Heart left ventricle (tissue), 16 donors: ENCODE data around the gene ESPN. TPM values are rescaled to one million over a fixed set of nuclear protein-coding genes. Genes with fewer than 3 reads are reported as not detected.

ENCODE experiments used
- ATAC-seq, 4 donors: fragments of 200-7000 bp; cut with Tn5 transposase; one replicate each; pipeline ENCODE4 v1.9.1; 2020 to 2022; ENCODE audit warnings: moderate library complexity in 4 of 4, mild to moderate bottlenecking in 3 of 4, moderate number of reproducible peaks in 1 of 4
- DNase-seq, 5 donors: peaks; one replicate each; pipeline ENCODE4 v3.0.0-alpha.2; 2020
- H3K27ac ChIP-seq, 12 donors: fragments of 200-600 bp; sonication (generic) in 4 of 12; one replicate each; pipeline versions ENCODE4 v1.5.0 to v1.8.0; 2016 to 2022; ENCODE audit warnings: mild to moderate bottlenecking in 2 of 12
- H3K27me3 ChIP-seq, 9 donors: fragments of 200-600 bp; sonication (generic) in 2 of 9; one replicate each; pipeline versions ENCODE4 v1.5.1 to v1.8.0; 2016 to 2022; ENCODE audit warnings: mild to moderate bottlenecking in 3 of 9
- H3K36me3 ChIP-seq, 9 donors: fragments of 200-600 bp; sonication (generic) in 2 of 9; one replicate each; pipeline versions ENCODE4 v1.5.0 to v1.8.0; 2018 to 2022; ENCODE audit warnings: mild to moderate bottlenecking in 2 of 9
- H3K4me1 ChIP-seq, 12 donors: fragments of 200-600 bp; sonication (generic) in 4 of 12; one replicate each; pipeline versions ENCODE4 v1.5.0 to v1.8.0; 2016 to 2022; ENCODE audit warnings: mild to moderate bottlenecking in 3 of 12
- H3K4me3 ChIP-seq, 12 donors: fragments of 200-600 bp; sonication (generic) in 4 of 12; one replicate each; pipeline versions ENCODE4 v1.5.0 to v1.8.0; 2017 to 2022; ENCODE audit warnings: mild to moderate bottlenecking in 9 of 12, moderate library complexity in 4 of 12
- H3K9me3 ChIP-seq, 12 donors: fragments of 200-600 bp; sonication (generic) in 4 of 12; one replicate each; pipeline versions ENCODE4 v1.5.0 to v1.8.0; 2016 to 2022; ENCODE audit warnings: mild to moderate bottlenecking in 1 of 12
- POLR2A ChIP-seq, 2 donors: fragments of 450-650 bp; IDR thresholded peaks; one replicate each; pipeline ENCODE4 v1.6.1; 2017; ENCODE audit warnings: antibody characterized with exemption in 2 of 2, mild to moderate bottlenecking in 2 of 2, moderate library complexity in 2 of 2
- WGBS, 4 donors: extraction: QIAGEN DNeasy Blood & Tissue Kit in 2 of 4; methylation state at CpG; one replicate each; pipeline versions ENCODE4 v1.1.5 to v1.1.7; 2013 to 2018; 5-methylcytosine and 5-hydroxymethylcytosine counted together
- intact Hi-C, 10 donors: fragments of 100-400 bp; cut with DNase I; formaldehyde crosslinking; loops; one replicate each; pipeline versions ENCODE4 v1.11.1 to v1.14.2; 2022
- long read RNA-seq, 3 donors: library from polyadenylated mRNA; unstranded; transcript quantifications; one replicate each; pipeline ENCODE4 v2.0.0, GENCODE V29; 2020 to 2021
- polyA plus RNA-seq, 2 donors: library from polyadenylated mRNA; stranded (reverse); fragments of 200-250 nt; gene quantifications; one replicate each; pipeline ENCODE4 v1.2.3, GENCODE V29; 2013
- total RNA-seq, 9 donors: library from RNA; depleted of rRNA in 2 of 9; stranded (reverse); fragments of >200 nt in 2 of 9; fragmentation: NEBNext Ultra II Directional in 3 of 9; extraction: Animal tissue kit (Norgen Biotek cat#: 25700) in 3 of 9; gene quantifications; one replicate each; pipeline versions ENCODE4 v1.1.0 to v1.2.4, GENCODE V29; 2016 to 2023
- TF ChIP-seq, protein P1 (sequence below), 12 donors: fragments of 200-600 bp; sonication (generic) in 4 of 12; IDR thresholded peaks; one replicate each; pipeline versions ENCODE4 v1.5.0 to v1.8.0; 2018 to 2022; ENCODE audit warnings: antibody characterized with exemption in 12 of 12, mild to moderate bottlenecking in 5 of 12
- donor health status: ischemic (EF 13 %, LVEDD 7.1; RV severe dilation, severe dysfunction).
- donor health status: healthy with polysubstance abuse.
- donor health status: DM: no; HTN: yes; CAD: no.
- donor health status: DM: no; HTN: no; CAD: no.
- donor health status: ischemic (EF 25% LVEDD 6.9; RV normal size, moderate dysfunction).
- donor health status: ischemic (EF 25% LVEDD 5.7; RV mildly dilated, moderate dysfunction).
- donor health status: healthy.
- donor health status: DM: yes; HTN: yes; CAD: no.
- donor health status: ischemic (EF 35%, LVEDD 5.7; RV mildly dilated, moderate dysfunction).
- donor health status: nonischemic (EF 11% LVEDD 7.7; RV severe dilation, severe dysfunction).
- donor health status: DM: yes; HTN: yes; CAD: no.
- donor health status: PGD.
- donor health status: ischemic (EF 29% LVEDD 5.4; RV normal size, mild dysfunction).
- donor health status: nonischemic (EF 23%, LVEDD 6.1; RV moderate dilation, normal function).

The ESPN gene, protein sequence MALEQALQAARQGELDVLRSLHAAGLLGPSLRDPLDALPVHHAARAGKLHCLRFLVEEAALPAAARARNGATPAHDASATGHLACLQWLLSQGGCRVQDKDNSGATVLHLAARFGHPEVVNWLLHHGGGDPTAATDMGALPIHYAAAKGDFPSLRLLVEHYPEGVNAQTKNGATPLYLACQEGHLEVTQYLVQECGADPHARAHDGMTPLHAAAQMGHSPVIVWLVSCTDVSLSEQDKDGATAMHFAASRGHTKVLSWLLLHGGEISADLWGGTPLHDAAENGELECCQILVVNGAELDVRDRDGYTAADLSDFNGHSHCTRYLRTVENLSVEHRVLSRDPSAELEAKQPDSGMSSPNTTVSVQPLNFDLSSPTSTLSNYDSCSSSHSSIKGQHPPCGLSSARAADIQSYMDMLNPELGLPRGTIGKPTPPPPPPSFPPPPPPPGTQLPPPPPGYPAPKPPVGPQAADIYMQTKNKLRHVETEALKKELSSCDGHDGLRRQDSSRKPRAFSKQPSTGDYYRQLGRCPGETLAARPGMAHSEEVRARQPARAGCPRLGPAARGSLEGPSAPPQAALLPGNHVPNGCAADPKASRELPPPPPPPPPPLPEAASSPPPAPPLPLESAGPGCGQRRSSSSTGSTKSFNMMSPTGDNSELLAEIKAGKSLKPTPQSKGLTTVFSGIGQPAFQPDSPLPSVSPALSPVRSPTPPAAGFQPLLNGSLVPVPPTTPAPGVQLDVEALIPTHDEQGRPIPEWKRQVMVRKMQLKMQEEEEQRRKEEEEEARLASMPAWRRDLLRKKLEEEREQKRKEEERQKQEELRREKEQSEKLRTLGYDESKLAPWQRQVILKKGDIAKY
- total RNA-seq = 1 to 10 TPM in 1 of 9 donors, under 1 TPM in 3, not detected in 5; 0.15 to 1.3 (median 0.42) TPM
- polyA plus RNA-seq = under 1 TPM in 1 of 2 donors, not detected in 1; 0.10 TPM
- long read RNA-seq, donor 1 = 0 reads
- long read RNA-seq, donor 2 = 0 reads
- long read RNA-seq, donor 3 = 0 reads

DNA sequence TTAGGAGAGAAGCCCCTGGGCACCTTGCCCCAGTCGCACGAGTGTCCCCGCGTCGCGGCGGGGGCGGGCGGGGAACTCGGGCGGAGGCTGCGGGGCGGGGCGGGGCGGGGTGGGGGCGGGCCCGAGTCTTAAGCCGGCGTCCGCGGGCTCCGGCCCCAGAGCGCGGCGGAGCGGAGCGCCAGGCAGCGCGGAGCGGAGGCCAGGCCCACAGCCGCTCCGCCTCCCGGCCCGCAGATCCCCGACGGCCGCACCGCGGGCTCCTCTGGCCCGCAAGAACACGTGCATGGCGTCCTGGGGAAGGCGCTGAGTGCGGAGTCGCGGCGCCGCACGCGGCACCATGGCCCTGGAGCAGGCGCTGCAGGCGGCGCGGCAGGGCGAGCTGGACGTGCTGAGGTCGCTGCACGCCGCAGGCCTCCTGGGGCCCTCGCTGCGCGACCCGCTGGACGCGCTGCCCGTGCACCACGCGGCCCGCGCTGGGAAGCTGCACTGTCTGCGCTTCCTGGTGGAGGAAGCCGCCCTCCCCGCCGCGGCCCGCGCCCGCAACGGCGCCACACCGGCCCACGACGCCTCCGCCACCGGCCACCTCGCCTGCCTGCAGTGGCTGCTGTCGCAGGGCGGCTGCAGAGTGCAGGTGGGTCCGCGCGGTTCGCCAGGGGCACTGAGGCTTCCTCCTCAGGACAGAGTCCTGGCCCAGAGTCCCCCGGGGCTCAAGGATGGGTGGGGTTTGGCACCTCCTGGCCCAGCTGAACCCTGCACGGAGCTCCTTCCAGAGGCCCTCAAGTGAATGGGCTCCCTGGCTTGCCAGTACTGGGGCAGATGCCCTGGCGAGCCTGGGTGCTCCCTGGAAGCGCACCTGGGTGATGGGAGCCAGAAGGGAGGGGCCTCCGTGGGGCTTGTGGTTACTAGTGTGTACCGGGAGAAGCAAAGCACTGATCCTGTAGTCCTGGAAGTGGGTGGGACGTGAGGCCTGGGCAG is at the start of gene ESPN:
Gene ESPN (plus strand): TSS at position 158 of the 975 bp plus-strand sequence. CDS start 180 bp downstream, at position 338.
- intact Hi-C loops = no loop called here
- WGBS, 4 donors = 5 to 11% (median 7%) methylated on average over 41 to 99 of the region's 99 CpGs
- peaks cover 6 to 41% (median 28%) of the 10 kb centered on the region in 12 donors for H3K4me1 ChIP-seq
- H3K27me3 ChIP-seq = peaks cover 48 to 95% (median 76%) of the 10 kb centered on the region in 9 donors
- H3K9me3 ChIP-seq = no peaks in the 10 kb centered on the region
- H3K4me3 ChIP-seq = peak within 1 kb of the TSS in 5 of 12 donors; percentile 6 to 39 (median 26)
- H3K36me3 ChIP-seq = no peaks in the 10 kb centered on the region
- TF ChIP-seq POLR2A (IDR thresholded peaks at IDR 0.05) = no peak
- TF ChIP-seq, protein P1, sequence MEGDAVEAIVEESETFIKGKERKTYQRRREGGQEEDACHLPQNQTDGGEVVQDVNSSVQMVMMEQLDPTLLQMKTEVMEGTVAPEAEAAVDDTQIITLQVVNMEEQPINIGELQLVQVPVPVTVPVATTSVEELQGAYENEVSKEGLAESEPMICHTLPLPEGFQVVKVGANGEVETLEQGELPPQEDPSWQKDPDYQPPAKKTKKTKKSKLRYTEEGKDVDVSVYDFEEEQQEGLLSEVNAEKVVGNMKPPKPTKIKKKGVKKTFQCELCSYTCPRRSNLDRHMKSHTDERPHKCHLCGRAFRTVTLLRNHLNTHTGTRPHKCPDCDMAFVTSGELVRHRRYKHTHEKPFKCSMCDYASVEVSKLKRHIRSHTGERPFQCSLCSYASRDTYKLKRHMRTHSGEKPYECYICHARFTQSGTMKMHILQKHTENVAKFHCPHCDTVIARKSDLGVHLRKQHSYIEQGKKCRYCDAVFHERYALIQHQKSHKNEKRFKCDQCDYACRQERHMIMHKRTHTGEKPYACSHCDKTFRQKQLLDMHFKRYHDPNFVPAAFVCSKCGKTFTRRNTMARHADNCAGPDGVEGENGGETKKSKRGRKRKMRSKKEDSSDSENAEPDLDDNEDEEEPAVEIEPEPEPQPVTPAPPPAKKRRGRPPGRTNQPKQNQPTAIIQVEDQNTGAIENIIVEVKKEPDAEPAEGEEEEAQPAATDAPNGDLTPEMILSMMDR (IDR thresholded peaks at IDR 0.05) = no peak
- DNase-seq (no peak), ATAC-seq (no peak)
- H3K27ac ChIP-seq = no peak within 1 kb of the TSS

GRCh38 chr1:6378096-6378746 is 46.4 kb upstream of the ESPN start:
- no peaks in the 10 kb centered on the region for H3K36me3 ChIP-seq
- WGBS, 4 donors = 52 to 71% (median 68%) methylated on average over 12 of the region's 12 CpGs
- ATAC-seq (peak in 1 of 4 donors; percentile 22), DNase-seq (peak in 1 of 5 donors; percentile 30)
- H3K27me3 ChIP-seq = no peaks in the 10 kb centered on the region
- intact Hi-C loops = no loop called here
- H3K4me1 ChIP-seq = no peaks in the 10 kb centered on the region
- TF ChIP-seq, protein P1 (IDR thresholded peaks at IDR 0.05) = peak in 1 of 12 donors; percentile 5
- TF ChIP-seq POLR2A (IDR thresholded peaks at IDR 0.05) = no peak
- no peak overlapping the region for H3K27ac ChIP-seq
- no peak overlapping the region for H3K4me3 ChIP-seq
- peaks cover 0 to 7% (median 0%) of the 10 kb centered on the region in 12 donors for H3K9me3 ChIP-seq

DNA sequence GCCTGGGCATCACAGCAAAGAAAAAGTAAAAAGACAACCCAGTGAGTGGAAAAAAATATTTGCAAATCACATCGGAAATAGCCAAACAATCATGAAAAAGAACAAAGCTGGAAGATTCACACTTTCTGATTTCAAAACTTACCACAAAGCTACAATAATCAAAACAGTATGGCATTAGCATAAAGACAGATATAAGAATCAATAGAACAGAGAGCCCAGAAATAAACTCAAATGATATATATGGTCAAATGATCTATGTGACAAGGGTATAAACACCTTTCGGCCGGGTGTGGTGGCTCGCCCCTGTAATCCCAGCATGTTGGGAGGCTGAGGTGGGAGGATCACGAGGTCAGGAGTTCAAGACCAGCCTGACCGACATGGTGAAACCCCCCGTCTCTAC is 44.5 kb upstream of the ESPN start:
- H3K27me3 ChIP-seq = no peaks in the 10 kb centered on the region
- WGBS, 4 donors = 92 to 97% (median 96%) methylated on average over 7 of the region's 7 CpGs
- H3K36me3 ChIP-seq = no peaks in the 10 kb centered on the region
- no peak overlapping the region for H3K27ac ChIP-seq
- TF ChIP-seq, protein P1 (IDR thresholded peaks at IDR 0.05) = no peak
- TF ChIP-seq POLR2A (IDR thresholded peaks at IDR 0.05) = no peak
- DNase-seq (no peak), ATAC-seq (no peak)
- intact Hi-C loops = no loop called here
- peaks cover 0 to 12% (median 0%) of the 10 kb centered on the region in 12 donors for H3K9me3 ChIP-seq
- no peak overlapping the region for H3K4me3 ChIP-seq
- peaks cover 0 to 3% (median 0%) of the 10 kb centered on the region in 12 donors for H3K4me1 ChIP-seq
